H1 (cell line): ENCODE data around the gene ZNF133. TPM values are rescaled to one million over a fixed set of nuclear protein-coding genes. Genes with fewer than 3 reads are reported as not detected.

Experiments
- CTCF ChIA-PET: fragments of 300-600 bp; sonication (Branson Sonifier 250); formaldehyde crosslinking; loops from one replicate; lab custom pipeline; 2021; ENCODE audit not compliant: partially characterized antibody; lab: Charles Lee
- POLR2A ChIA-PET: fragments of 300-600 bp; sonication (Branson Sonifier 250); formaldehyde crosslinking; loops from one replicate; lab custom pipeline; 2021; ENCODE audit warnings: inconsistent platforms; ENCODE audit not compliant: partially characterized antibody; lab: Charles Lee
- DNase-seq, 2 experiments: peaks; one replicate each; pipeline versions ENCODE4 v3.0.0 to v3.0.0-alpha.2; 2010 to 2022; ENCODE audit warnings: low spot score in 2 of 2, low read depth in 1 of 2, mixed read lengths in 1 of 2
- FAIRE-seq: peaks from 2 replicates; lab custom pipeline; 2011; peaks lifted over from hg19 to GRCh38; lab: Jason Lieb, UNC
- H2AFZ ChIP-seq: 2 replicates; pipeline ENCODE4 v1.8.1; 2012; ENCODE audit warnings: low read length, inconsistent platforms
- H2AK5ac ChIP-seq: 2 replicates; pipeline ENCODE4 v1.6.1; 2013; ENCODE audit warnings: low read depth, low read length
- H2BK120ac ChIP-seq: replicated peaks from 2 replicates; pipeline ENCODE3; 2013; ENCODE audit warnings: low read depth, low read length, inconsistent platforms
- H2BK12ac ChIP-seq: 2 replicates; pipeline ENCODE4 v1.6.1; 2013; ENCODE audit warnings: low read depth, low read length
- H2BK15ac ChIP-seq: 2 replicates; pipeline ENCODE4 v1.6.1; 2013; ENCODE audit warnings: low read length
- H2BK20ac ChIP-seq: 2 replicates; pipeline ENCODE4 v1.6.1; 2013; ENCODE audit warnings: low read length
- H2BK5ac ChIP-seq: 2 replicates; pipeline ENCODE4 v1.6.1; 2013; ENCODE audit warnings: low read depth, low read length
- H3K14ac ChIP-seq: 2 replicates; pipeline ENCODE4 v1.6.1; 2013; ENCODE audit warnings: inconsistent platforms; ENCODE audit not compliant: insufficient read length
- H3K18ac ChIP-seq: 2 replicates; pipeline ENCODE4 v1.6.1; 2013; ENCODE audit warnings: low read length; ENCODE audit errors: extremely low read depth
- H3K23ac ChIP-seq: 2 replicates; pipeline ENCODE4 v1.6.1; 2013; ENCODE audit warnings: inconsistent platforms; ENCODE audit not compliant: insufficient read length
- H3K23me2 ChIP-seq: 2 replicates; pipeline ENCODE4 v1.6.1; 2013; ENCODE audit warnings: low read depth, low read length
- H3K27ac ChIP-seq: 2 replicates; pipeline ENCODE4 v1.6.1; 2011; ENCODE audit warnings: low read depth, low read length, inconsistent platforms
- H3K27me3 ChIP-seq, 4 experiments: replicated peaks in 1 of 4; 1 replicate in 1 of 4; 2 replicates in 3 of 4; pipeline versions ENCODE4 v1.6.1 to v1.8.1; 2011 to 2013; ENCODE audit warnings: low read length in 3 of 4, mild to moderate bottlenecking in 3 of 4, inconsistent platforms in 2 of 4, mixed read lengths in 2 of 4, moderate library complexity in 1 of 4; ENCODE audit not compliant: control insufficient read depth in 3 of 4, insufficient read depth in 3 of 4; ENCODE audit errors: extremely low read depth in 1 of 4
- H3K36me3 ChIP-seq, 4 experiments: 2 replicates each; pipeline versions ENCODE4 v1.6.1 to v1.8.1; 2011 to 2013; ENCODE audit warnings: mild to moderate bottlenecking in 4 of 4, low read length in 3 of 4, moderate library complexity in 2 of 4, control low read depth in 1 of 4, inconsistent platforms in 1 of 4; ENCODE audit not compliant: insufficient read depth in 4 of 4, control insufficient read depth in 2 of 4
- H3K4ac ChIP-seq: replicated peaks from 2 replicates; pipeline ENCODE3; 2013; ENCODE audit warnings: low read length, low read depth, mixed read lengths, inconsistent platforms; ENCODE audit not compliant: insufficient read length
- H3K4me1 ChIP-seq, 4 experiments: replicated peaks in 1 of 4; 1 replicate in 1 of 4; 2 replicates in 3 of 4; pipeline versions ENCODE4 v1.6.1 to v1.8.1; 2011 to 2013; ENCODE audit warnings: low read length in 3 of 4, inconsistent platforms in 2 of 4, mixed read lengths in 1 of 4; ENCODE audit not compliant: insufficient read depth in 4 of 4, control insufficient read depth in 3 of 4
- H3K4me2 ChIP-seq, 2 experiments: 2 replicates each; pipeline versions ENCODE4 v1.6.1 to v1.8.1; 2011 to 2013; ENCODE audit warnings: low read depth in 2 of 2, low read length in 2 of 2, control low read depth in 1 of 2, inconsistent platforms in 1 of 2, mild to moderate bottlenecking in 1 of 2; ENCODE audit not compliant: insufficient read depth in 1 of 2
- H3K4me3 ChIP-seq, 4 experiments: fragments of 200-600, 300-600 bp in 1 of 4; sonication (generic), shearing (Covaris generic), sonication (Bioruptor Twin) in 1 of 4; 2 replicates each; pipeline versions ENCODE4 v1.5.1 to v1.8.1; 2011 to 2016; ENCODE audit warnings: low read length in 4 of 4, low read depth in 3 of 4, control low read depth in 2 of 4, inconsistent platforms in 2 of 4, mild to moderate bottlenecking in 2 of 4, mixed read lengths in 1 of 4, moderate library complexity in 1 of 4; ENCODE audit not compliant: insufficient read depth in 2 of 4; ENCODE audit errors: extremely low read depth in 1 of 4
- H3K56ac ChIP-seq: replicated peaks from 2 replicates; pipeline ENCODE3; 2013; ENCODE audit warnings: low read depth, mild to moderate bottlenecking, mixed read lengths, low read length, inconsistent platforms; ENCODE audit not compliant: insufficient read length
- H3K79me1 ChIP-seq: 2 replicates; pipeline ENCODE4 v1.6.1; 2013; ENCODE audit warnings: low read depth, low read length, control low read depth
- H3K79me2 ChIP-seq, 2 experiments: 2 replicates each; pipeline versions ENCODE4 v1.6.1 to v1.8.1; 2012 to 2013; ENCODE audit warnings: low read length in 2 of 2, mild to moderate bottlenecking in 2 of 2, inconsistent platforms in 1 of 2; ENCODE audit not compliant: insufficient read depth in 2 of 2, control insufficient read depth in 1 of 2
- H3K9ac ChIP-seq, 4 experiments: replicated peaks in 1 of 4; 1 replicate in 1 of 4; 2 replicates in 3 of 4; pipeline versions ENCODE4 v1.6.1 to v1.8.1; 2011 to 2013; ENCODE audit warnings: low read depth in 3 of 4, low read length in 3 of 4, control low read depth in 2 of 4, mild to moderate bottlenecking in 2 of 4, moderate library complexity in 2 of 4, inconsistent platforms in 1 of 4; ENCODE audit errors: extremely low read depth in 1 of 4
- H3K9me3 ChIP-seq, 2 experiments: 2 replicates each; pipeline versions ENCODE4 v1.6.1 to v1.8.1; 2012 to 2013; ENCODE audit warnings: mild to moderate bottlenecking in 2 of 2, moderate library complexity in 2 of 2, control low read depth in 1 of 2, inconsistent platforms in 1 of 2, low read depth in 1 of 2, low read length in 1 of 2, mixed read lengths in 1 of 2; ENCODE audit not compliant: insufficient read depth in 2 of 2
- H4K20me1 ChIP-seq, 2 experiments: replicated peaks in 1 of 2; 2 replicates each; pipeline versions ENCODE3 to v1.8.1; 2011 to 2013; ENCODE audit warnings: inconsistent platforms in 2 of 2, low read length in 2 of 2, mild to moderate bottlenecking in 1 of 2; ENCODE audit not compliant: insufficient read depth in 2 of 2, control insufficient read depth in 1 of 2
- H4K5ac ChIP-seq: 2 replicates; pipeline ENCODE4 v1.6.1; 2013; ENCODE audit warnings: low read length, low read depth, mixed read lengths, inconsistent platforms; ENCODE audit not compliant: insufficient read length
- H4K8ac ChIP-seq: 2 replicates; pipeline ENCODE4 v1.8.0; 2013; ENCODE audit warnings: mild to moderate bottlenecking, moderate library complexity, low read length, inconsistent platforms; ENCODE audit not compliant: insufficient read depth; ENCODE audit errors: extremely low read depth
- H4K91ac ChIP-seq: replicated peaks from 2 replicates; pipeline ENCODE3; 2013; ENCODE audit warnings: low read length, mixed read lengths, inconsistent platforms; ENCODE audit not compliant: insufficient read length
- ATF2 ChIP-seq: IDR thresholded peaks from 2 replicates; pipeline ENCODE4 v1.6.1; 2012; ENCODE audit warnings: low read length, inconsistent platforms
- CHD2 ChIP-seq: IDR thresholded peaks from 2 replicates; pipeline ENCODE4 v1.6.1; 2012; ENCODE audit warnings: low read length, improper control_type of control experiment
- HDAC2 ChIP-seq, 2 experiments: fragments of 300-600 bp in 1 of 2; sonication (generic) in 1 of 2; IDR thresholded peaks; 2 replicates each; pipeline ENCODE4 v1.6.1; 2011 to 2012; ENCODE audit warnings: low read depth in 2 of 2, low read length in 2 of 2, mild to moderate bottlenecking in 2 of 2, moderate library complexity in 2 of 2, borderline replicate concordance in 1 of 2, inconsistent platforms in 1 of 2
- NRF1 ChIP-seq: IDR thresholded peaks from 2 replicates; pipeline ENCODE4 v1.6.1; 2011; ENCODE audit warnings: mild to moderate bottlenecking, low read depth, low read length, improper control_type of control experiment
- POLR2AphosphoS5 ChIP-seq: IDR thresholded peaks from 2 replicates; pipeline ENCODE4 v1.6.1; 2011; ENCODE audit warnings: low read depth, low read length
- SIX5 ChIP-seq: IDR thresholded peaks from 2 replicates; pipeline ENCODE4 v1.6.1; 2011; ENCODE audit warnings: mild to moderate bottlenecking, low read depth, low read length
- SRF ChIP-seq: IDR thresholded peaks from 2 replicates; pipeline ENCODE4 v1.6.1; 2011; ENCODE audit warnings: mild to moderate bottlenecking, low read depth, low read length, moderate library complexity
- TAF1 ChIP-seq: IDR thresholded peaks from 2 replicates; pipeline ENCODE4 v1.6.1; 2011; ENCODE audit warnings: mild to moderate bottlenecking, low read depth, low read length
- YY1 ChIP-seq: IDR thresholded peaks from 2 replicates; pipeline ENCODE4 v1.6.1; 2011; ENCODE audit warnings: low read depth, mild to moderate bottlenecking, low read length
- WGBS, 2 experiments: shearing (Covaris generic) in 1 of 2; methylation state at CpG; one replicate each; pipeline versions ENCODE4 v1.1.6 to v1.1.7; 2013 to 2015; ENCODE audit warnings: low lambda C conversion rate in 2 of 2, mixed read lengths in 2 of 2, inconsistent platforms in 1 of 2, low coverage in 1 of 2, missing lambda C conversion rate in 1 of 2; ENCODE audit not compliant: insufficient replicate concordance in 2 of 2, insufficient coverage in 1 of 2, insufficient read length in 1 of 2; ENCODE audit errors: extremely low coverage in 1 of 2, missing lambda C conversion rate in 1 of 2; 5-methylcytosine and 5-hydroxymethylcytosine counted together
- polyA plus RNA-seq, 7 experiments: library from polyadenylated mRNA; depleted of rRNA in 3 of 7; stranded (reverse) in 5 of 7; unstranded in 2 of 7; fragments of >200 nt in 5 of 7; fragments of 200-250 nt in 2 of 7; gene quantifications; 1 replicate in 5 of 7; 2 replicates in 1 of 7; 4 replicates in 1 of 7; pipeline versions ENCODE4 v1.2.1 to v1.2.3, GENCODE V29; 2011 to 2013; ENCODE audit warnings: missing spikeins in 2 of 7, mixed read lengths in 2 of 7
- total RNA-seq: library from RNA; stranded (reverse); fragmentation: NEBNext Ultra II Directional; extraction: Animal tissue kit (Norgen Biotek cat#: 25700); gene quantifications from 2 replicates; pipeline ENCODE4 v1.2.1, GENCODE V29; 2021

ZNF133 gene
- total and polyA plus RNA-seq, 2 of the 8 experiments (the other 6 are each of a cell fraction or from before 2014, with no cell fraction given): 12.1 to 15.8 TPM

DNA sequence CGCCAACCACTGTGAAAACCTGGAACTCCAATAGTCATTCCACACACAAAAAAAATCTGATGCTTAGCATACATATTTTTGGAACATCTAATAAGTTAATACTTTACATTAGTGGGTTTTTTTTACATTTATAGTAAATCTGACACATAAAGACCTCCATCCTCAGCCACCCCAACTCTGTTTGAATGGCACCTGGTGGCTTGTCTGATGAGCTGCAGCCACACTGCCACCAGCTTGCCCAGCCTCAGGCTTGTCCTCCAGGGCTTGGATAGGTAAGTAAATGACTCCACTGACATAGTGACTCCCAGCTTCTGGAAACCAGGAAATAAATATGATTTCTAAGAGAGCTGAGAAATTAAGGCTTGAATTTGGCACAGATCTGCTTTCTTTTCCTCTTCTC, 71.5 kb downstream of the ZNF133 start:
- Histone ChIP-seq H3K4me1 (no peaks in the 10 kb centered on the region), H2BK120ac (no peak overlapping the region), H3K79me2 (no peaks in the 10 kb centered on the region), H4K20me1 (no peaks in the 10 kb centered on the region), H2BK5ac (no peak overlapping the region), H2AK5ac (no peak overlapping the region), H3K14ac (no peak overlapping the region), H4K91ac (no peak overlapping the region), H2AFZ (no peak overlapping the region), H3K4me3 (no peak overlapping the region), H3K36me3 (no peaks in the 10 kb centered on the region), H3K79me1 (no peaks in the 10 kb centered on the region), H2BK20ac (no peak overlapping the region), H4K5ac (no peak overlapping the region), H3K27me3 (no peaks in the 10 kb centered on the region)
- POLR2A ChIA-PET: interaction anchor here (0.6 kb wide), 1 partner anchor 24 kb away, joined by 3 read pairs; no protein-coding TSS in a partner anchor
- TF ChIP-seq HDAC2 (IDR thresholded peaks at IDR 0.05; ENCODE audit: borderline replicate concordance in 1 of 2, low read depth in 2 of 2, low read length in 2 of 2) (no peak), POLR2AphosphoS5 (no peak), ATF2 (no peak), CHD2 (no peak), SRF (no peak), SIX5 (no peak), TAF1 (no peak), NRF1 (no peak), YY1 (no peak)
- TF ChIP-seq, all 59 proteins: peak for 0
- no peak overlapping the region for H3K56ac ChIP-seq
- no peak overlapping the region for H3K27ac ChIP-seq
- H3K18ac ChIP-seq: no peak overlapping the region
- H4K8ac ChIP-seq: no peak overlapping the region
- no peak overlapping the region for H3K9ac ChIP-seq
- H3K23ac ChIP-seq: no peak overlapping the region
- no peaks in the 10 kb centered on the region for H3K9me3 ChIP-seq
- no peak overlapping the region for H2BK15ac ChIP-seq
- H3K4ac ChIP-seq: no peak overlapping the region
- H3K23me2 ChIP-seq: no peaks in the 10 kb centered on the region
- no peak overlapping the region for H2BK12ac ChIP-seq
- no peak for FAIRE-seq
- no peak for DNase-seq
- WGBS, 2 experiments: 100% methylated on average over 1 of the region's 1 CpG; no CpG with 5 or more reads in 1 of the 2 experiments
- CTCF ChIA-PET: interaction anchor here (0.9 to 1.2 kb wide), 3 partner anchors 12 to 46 kb away, joined by 3 to 4 read pairs (median 3); no protein-coding TSS in a partner anchor
- H3K4me2 ChIP-seq: no peak overlapping the region
